GM12891 (cell line): ENCODE data around the gene CDY2B. TPM values are rescaled to one million over a fixed set of nuclear protein-coding genes. Genes with fewer than 3 reads are reported as not detected.
"Not testable (repeated sequence)": the region's sequence is repeated elsewhere in the genome, so short reads cannot be mapped to it uniquely, and the experiment has no call there.

Experiments
- DNase-seq: peaks from one replicate; pipeline ENCODE4 v3.0.0; 2011; ENCODE audit warnings: low spot score; ENCODE audit not compliant: insufficient read length
- FAIRE-seq: peaks from 2 replicates; lab custom pipeline; 2011; peaks lifted over from hg19 to GRCh38; lab: Jason Lieb, UNC
- polyA plus RNA-seq: library from polyadenylated mRNA; unstranded; fragments of >200 nt; gene quantifications from one replicate; pipeline ENCODE4 v1.2.1, GENCODE V29; 2012; ENCODE audit warnings: low read depth, missing spikeins, inconsistent platforms; ENCODE audit not compliant: missing spikeins

CDY2B gene, protein sequence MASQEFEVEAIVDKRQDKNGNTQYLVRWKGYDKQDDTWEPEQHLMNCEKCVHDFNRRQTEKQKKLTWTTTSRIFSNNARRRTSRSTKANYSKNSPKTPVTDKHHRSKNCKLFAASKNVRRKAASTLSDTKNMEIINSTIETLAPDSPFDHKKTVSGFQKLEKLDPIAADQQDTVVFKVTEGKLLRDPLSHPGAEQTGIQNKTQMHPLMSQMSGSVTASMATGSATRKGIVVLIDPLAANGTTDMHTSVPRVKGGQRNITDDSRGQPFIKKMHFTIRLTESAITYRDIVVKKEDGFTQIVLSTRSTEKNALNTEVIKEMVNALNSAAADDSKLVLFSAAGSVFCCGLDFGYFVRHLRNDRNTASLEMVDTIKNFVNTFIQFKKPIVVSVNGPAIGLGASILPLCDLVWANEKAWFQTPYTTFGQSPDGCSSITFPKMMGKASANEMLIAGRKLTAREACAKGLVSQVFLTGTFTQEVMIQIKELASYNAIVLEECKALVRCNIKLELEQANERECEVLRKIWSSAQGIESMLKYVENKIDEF
- not detected for polyA plus RNA-seq

DNA sequence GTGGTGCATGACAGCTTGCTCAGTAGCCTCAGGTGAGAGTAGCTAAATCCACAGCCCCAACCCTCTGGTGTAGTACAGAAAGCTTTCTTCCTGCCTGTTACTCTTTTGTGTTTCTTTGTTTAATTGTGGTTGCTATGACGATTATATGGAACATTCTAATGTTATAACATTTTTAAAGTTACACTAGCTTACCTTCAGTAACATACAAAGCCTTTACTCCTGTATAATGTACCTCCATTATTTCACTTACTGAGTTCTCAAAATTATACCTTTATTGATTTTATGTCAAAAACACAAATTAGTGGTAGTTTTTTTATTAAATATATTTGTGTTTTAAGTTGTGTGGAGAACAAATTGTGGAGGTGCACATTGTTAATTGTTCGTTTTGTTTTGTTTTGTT is at the start of gene CDY2B:
Gene CDY2B, minus strand, starts transcription at position 101 of the 400 bp plus-strand sequence. CDS start 328 bp downstream, outside the sequence.
- DNase-seq, FAIRE-seq: not testable (repeated sequence)

DNA sequence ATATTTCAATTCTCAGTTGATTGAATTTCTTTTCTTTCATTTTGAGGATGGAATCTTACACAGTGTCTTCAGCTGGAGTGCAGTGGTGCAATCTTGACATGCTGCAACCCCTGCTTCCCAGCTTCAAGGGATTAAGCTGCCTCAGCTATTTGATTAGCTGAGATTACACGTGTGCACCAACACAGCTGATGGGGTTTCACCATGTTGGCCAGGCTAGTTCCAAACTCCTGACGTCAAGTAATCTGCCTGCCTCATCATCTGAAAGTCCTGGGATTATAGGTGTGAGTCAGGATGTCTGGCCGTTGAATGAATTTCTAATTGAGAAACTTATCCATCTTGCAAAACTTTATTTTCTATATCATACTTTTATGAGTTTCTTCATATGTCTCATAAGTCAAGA is 28.0 kb upstream of the CDY2B start:
- FAIRE-seq, DNase-seq: not testable (repeated sequence)

DNA sequence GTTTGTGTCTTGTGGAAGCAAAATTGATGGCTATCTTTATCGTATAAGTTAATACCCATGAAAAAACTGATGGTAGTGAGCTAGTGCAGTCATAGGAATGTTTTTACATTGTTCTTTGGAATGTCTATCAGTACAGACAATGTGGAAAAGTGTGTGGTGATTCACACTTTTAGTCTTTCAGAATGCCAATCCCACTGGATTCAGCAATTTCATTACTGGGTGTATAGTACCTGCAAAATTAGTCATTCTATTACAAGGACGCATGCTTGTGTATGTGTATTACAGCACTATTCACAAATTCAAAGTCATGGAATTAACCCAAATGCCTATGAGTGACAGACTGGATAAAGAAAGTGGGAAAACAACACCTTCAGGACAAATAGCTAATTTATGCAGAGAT is 27.3 kb upstream of the CDY2B start:
- DNase-seq, FAIRE-seq: not testable (repeated sequence)

DNA sequence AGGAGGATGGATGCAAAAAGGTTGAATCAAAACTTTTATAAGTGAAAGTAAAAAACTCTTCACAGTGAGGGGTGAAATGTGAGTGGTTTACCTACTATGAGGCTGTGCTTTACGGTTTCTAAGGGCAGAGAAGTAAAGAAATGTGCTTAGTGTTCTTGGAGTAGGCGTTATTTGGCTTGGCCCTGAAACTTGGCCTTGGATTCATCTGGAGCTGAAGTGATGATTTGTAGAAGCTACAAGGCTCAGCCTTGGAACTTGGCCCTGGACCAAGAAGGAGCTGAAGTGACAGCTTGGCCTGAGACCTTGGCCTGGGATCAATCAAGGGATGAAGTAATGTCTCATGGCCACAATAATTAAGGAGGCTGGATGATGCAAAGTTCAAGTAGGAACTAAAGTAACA is 1.7 kb upstream of the CDY2B start:
- FAIRE-seq, DNase-seq: not testable (repeated sequence)

DNA sequence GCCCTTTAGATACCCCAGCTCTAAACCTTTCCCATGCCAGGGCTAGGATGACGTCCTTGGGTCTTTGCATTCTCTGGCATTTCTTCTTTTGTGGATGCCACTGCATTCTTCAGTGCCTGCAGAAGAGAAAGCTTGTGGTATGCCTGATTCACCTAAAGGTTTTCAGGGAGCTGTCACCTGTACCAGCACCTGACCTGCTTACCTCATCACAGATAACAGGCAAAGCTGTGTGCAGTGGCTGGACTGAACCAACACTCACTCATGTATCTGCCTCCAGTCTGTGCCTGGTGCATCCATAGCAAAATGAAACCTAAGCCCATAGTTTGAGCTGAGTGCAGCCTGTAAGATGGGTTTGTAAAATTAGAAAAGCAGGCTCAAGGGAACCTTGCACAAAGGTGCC is 3.3 kb downstream of the CDY2B start:
- not testable (repeated sequence) for DNase-seq, FAIRE-seq

DNA sequence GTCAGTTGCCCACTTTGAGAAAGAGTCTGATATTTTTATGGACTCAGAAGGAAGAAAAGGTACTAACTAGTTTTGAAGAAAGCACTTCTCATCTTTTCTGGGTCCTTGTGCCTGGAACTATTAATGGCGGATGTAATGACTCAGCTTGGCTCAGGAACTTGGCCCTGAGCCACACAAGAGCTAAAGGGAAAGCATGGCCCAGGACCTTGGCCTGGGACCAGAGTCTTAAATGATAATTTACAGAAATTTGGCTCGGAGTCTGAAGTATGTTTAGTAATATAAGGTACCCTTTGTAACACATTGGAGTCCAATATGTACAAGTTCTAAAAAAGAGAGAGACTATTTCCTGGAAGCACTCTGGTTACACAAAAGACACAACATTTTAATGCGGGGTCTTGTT is 4.6 kb downstream of the CDY2B start:
- FAIRE-seq, DNase-seq: not testable (repeated sequence)

DNA sequence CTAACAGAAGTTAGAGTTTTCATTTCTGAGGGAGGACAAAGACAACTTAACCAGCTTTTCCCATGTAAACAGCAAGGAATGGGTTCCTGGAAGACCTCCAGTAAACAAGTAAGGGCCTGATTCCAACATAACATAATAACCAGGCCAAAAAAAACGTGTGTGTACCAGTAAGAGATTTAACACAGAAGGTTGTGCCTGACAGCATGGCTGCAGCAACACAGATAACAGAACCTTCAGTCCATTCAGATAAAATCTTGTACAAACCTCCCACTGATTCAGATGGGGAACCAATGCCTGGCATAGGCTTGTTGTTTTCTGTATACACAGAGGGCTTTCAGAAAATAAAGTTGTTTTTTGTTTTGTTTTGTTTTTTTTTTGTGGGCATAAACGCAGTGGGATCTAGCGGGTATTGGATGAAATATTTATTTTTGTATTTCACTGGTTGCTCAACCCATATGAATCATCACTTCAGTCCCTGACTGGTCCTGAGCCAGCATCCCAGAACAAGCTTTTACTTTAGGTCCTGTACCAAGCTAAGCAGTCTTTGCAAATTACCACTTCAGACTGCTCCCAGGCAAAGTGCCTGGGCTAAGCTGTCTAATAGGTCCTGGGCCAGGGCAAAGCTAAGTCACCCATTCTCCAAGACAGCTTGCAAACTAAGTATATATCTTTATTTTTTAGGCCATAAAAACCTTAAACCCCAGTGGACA is 8.7 kb downstream of the CDY2B start:
- FAIRE-seq, DNase-seq: not testable (repeated sequence)

DNA sequence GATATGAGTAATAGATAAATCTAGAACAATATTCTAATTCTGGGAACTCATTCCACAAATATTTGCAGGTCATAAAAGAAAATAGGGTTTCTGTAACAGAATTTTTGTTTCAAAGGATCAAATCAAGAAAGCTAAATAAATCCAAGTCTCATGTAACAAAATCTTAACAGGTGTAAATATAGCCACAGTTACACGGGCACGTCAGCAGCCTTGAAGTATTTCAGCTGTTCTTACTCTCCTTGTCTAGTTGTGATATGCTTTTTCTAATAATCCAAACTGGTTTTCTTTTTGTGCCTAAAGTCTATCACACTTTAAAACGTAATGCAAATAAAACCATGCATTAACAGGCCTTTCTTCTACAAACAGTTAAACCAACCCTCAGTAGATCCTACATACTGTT is 9.3 kb downstream of the CDY2B start:
- FAIRE-seq, DNase-seq: not testable (repeated sequence)

DNA sequence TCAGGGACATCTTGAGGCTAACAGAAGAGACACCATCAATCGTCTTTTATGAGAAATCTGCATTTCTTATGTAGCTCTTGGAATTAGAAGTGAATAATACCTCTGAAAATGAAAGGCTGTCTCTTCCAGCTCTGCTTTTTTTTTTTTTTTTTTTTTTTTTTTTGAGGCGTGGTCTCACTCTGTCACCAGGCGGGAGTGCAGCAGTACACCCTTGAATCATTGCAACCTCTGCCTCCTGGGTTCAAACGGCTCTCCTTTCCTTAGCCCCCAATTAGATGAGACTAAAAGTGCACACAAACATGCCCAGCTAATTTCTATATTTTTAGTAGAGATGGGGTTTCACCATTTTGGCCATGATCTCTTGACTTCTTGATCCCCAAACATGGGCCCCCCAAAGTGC is 12.2 kb downstream of the CDY2B start:
- FAIRE-seq: not testable (repeated sequence)

DNA sequence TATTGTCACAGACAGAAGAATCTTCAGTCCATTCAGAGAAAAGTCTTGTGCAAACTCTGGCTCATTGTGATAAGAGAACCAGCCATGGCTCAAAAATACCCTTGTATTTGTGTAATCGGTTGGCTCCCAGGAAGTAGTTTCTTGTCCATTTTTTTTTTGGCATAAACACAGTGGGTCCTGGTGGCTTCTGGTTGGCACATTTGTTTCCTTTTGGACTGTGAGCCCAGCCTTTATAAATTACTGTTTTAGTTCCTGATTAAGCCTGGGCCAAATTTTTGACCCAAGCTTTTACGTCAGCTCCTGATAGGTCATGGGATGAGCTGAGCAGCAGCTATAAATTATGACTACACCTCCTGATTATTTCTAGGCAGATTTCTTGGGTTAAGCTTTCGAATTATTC is 19.4 kb downstream of the CDY2B start:
- not testable (repeated sequence) for DNase-seq, FAIRE-seq

More for the DNA sequence above, 12.2 kb downstream of the CDY2B start:
- DNase-seq: not testable (repeated sequence)

DNA sequence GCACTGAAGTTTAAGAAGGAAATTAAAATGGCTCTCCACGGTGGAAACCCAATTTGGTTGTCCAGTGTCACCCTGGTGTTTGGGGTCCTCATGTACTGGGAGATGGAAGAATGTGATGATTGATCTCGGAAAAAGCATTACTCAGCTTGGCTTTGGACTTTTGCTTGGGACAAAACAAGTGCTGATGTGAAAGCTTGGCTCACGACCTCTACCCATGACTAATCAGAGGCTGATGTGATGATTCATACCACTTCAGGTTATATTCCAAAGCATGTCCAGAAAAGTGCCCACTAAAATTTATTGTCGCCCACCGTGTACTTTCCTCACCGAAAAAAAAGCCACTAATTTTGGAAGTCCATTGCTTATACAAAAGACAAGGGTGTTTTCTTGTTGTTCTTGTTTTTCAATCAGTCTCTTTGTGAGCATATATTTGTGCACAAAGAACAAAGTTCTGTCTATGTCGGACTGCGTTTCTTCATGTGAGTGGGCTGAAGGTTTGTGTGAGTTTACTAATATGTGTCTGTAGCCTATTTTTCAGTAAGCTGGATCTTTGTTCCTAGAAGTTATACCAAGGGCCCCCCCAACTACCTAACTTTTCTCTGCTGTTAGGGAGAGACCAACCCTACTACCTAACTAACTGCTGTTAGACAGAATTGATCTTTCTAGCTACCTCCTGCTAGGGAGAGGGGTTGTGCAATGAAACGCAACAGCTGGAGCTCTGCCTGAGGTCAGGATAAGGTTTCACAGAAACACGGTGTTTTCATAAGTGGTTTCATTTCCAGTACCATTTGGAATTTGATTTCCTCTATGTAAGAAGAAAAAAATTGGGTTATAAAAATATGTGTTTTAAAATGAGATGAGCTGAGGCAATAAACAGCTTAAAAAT is 22.8 kb downstream of the CDY2B start:
- not testable (repeated sequence) for FAIRE-seq, DNase-seq

DNA sequence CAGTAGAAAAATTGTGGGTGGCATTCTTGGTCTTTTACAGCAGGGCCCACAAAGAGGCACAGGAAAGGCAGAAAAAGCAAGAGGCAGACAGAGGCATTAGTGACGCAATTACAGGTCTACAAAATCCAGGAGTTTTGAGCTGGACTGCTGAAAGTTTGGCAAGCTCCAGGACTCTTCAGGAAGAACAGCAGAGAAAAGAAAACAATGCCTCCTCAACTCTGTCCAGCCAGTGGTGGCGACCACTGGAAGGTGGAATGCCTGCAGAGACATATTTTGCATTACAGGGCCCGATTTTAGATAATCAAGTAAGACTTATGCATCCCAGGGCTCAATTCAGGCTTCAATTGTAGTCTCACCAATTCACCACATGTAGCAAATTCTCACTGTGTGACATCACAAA is 23.5 kb downstream of the CDY2B start:
- FAIRE-seq, DNase-seq: not testable (repeated sequence)

DNA sequence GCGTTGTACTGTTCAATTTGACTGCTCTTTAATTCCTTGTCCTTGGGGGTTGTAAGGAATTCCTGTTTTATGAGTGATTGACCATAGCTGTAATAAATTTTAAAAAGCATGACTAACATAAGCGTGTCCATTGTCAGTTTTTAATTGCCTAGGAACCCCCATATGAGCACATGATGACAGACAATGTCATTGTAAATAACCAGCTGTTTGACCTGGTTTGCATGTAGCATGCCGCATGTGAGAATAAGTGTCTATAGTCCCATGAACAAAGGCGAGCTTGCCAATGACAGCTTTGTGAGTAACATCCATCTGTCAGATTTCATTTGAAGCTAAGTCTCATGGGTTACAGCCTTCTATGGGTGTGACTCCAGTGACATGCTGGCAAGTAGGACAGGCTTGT is 30.9 kb downstream of the CDY2B start:
- FAIRE-seq, DNase-seq: not testable (repeated sequence)

DNA sequence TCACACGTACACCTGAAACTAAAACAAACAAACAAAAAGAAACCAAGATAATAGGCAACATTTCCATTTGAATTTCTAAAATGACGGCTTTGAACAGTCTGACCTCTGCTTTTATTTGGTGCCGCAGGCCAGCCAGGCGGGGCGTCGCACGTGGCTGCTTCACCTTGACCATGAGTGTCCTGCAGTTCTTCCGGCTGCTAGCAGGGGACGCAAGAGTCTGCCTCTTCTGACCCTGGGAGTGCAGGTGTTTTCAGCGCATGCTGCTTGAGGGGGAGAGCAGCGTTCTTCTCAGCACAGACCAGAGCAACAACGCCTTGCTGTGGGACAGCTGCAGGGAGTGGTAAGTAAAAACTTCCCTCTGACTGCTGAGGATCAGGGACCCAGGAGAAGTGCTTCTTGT is 47.9 kb downstream of the CDY2B start:
- DNase-seq, FAIRE-seq: not testable (repeated sequence)
